SJSA1 (cell line): Measurements from ENCODE around the gene ARID5B. TPM values are rescaled to one million over a fixed set of nuclear protein-coding genes. Genes with fewer than 3 reads are reported as not detected.

Experiments
- DNase-seq, 2 experiments: peaks; one replicate each; pipeline ENCODE4 v3.0.0-alpha.2; 2015 to 2020; ENCODE audit warnings: low spot score in 2 of 2, low read depth in 1 of 2
- H3K27ac ChIP-seq: fragments of 250-450 bp; sonication (Bioruptor Pico); 2 replicates; pipeline ENCODE4 v1.5.1; 2020; ENCODE audit warnings: mild to moderate bottlenecking, moderate library complexity
- H3K27me3 ChIP-seq: fragments of 250-450 bp; sonication (Bioruptor Pico); replicated peaks from 2 replicates; pipeline ENCODE4 v1.5.1; 2020; ENCODE audit warnings: mild to moderate bottlenecking, moderate library complexity
- H3K36me3 ChIP-seq: fragments of 250-450 bp; sonication (Bioruptor Pico); 2 replicates; pipeline ENCODE4 v1.5.1; 2020; ENCODE audit warnings: mild to moderate bottlenecking
- H3K4me1 ChIP-seq: fragments of 250-450 bp; sonication (Bioruptor Pico); replicated peaks from 2 replicates; pipeline ENCODE4 v1.6.1; 2021; ENCODE audit warnings: mild to moderate bottlenecking
- H3K4me3 ChIP-seq: fragments of 250-450 bp; sonication (Bioruptor Pico); 2 replicates; pipeline ENCODE4 v1.5.1; 2020; ENCODE audit warnings: mild to moderate bottlenecking
- H3K9me3 ChIP-seq: fragments of 250-450 bp; sonication (Bioruptor Pico); replicated peaks from 2 replicates; pipeline ENCODE4 v1.5.1; 2020; ENCODE audit warnings: mild to moderate bottlenecking
- total RNA-seq: library from RNA; depleted of rRNA; stranded (reverse); fragments of >200 nt; shearing (Covaris generic); gene quantifications from 2 replicates; pipeline ENCODE4 v1.2.3, GENCODE V29; 2014

ARID5B gene
- total RNA-seq, 1 experiment from 2014 or later: 34.0 TPM

DNA sequence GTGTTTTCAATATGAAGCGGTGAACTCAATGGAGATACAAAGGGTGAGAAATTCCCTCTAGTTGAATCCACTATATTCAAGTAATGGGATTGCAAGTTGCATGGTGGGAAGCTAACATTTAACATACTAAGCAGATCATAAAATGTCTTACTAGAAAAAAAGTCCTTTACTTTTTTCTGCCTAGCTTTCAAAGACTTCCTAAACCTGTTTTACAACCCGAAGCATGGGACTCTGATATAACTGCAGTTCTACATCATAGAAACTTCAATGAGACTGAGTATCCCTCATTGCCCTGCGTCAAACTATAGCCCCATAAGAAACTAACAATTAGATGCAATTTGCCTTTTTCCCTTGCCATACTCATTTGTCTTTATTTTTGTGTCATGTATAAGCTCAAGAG is 187.3 kb downstream of the ARID5B start:
- Histone ChIP-seq H3K4me1 (peaks cover 19% of the 10 kb centered on the region), H3K27me3 (no peaks in the 10 kb centered on the region), H3K4me3 (no peak overlapping the region), H3K36me3 (peaks cover 87% of the 10 kb centered on the region), H3K9me3 (no peaks in the 10 kb centered on the region), H3K27ac (no peak overlapping the region)
- no peak for DNase-seq

DNA sequence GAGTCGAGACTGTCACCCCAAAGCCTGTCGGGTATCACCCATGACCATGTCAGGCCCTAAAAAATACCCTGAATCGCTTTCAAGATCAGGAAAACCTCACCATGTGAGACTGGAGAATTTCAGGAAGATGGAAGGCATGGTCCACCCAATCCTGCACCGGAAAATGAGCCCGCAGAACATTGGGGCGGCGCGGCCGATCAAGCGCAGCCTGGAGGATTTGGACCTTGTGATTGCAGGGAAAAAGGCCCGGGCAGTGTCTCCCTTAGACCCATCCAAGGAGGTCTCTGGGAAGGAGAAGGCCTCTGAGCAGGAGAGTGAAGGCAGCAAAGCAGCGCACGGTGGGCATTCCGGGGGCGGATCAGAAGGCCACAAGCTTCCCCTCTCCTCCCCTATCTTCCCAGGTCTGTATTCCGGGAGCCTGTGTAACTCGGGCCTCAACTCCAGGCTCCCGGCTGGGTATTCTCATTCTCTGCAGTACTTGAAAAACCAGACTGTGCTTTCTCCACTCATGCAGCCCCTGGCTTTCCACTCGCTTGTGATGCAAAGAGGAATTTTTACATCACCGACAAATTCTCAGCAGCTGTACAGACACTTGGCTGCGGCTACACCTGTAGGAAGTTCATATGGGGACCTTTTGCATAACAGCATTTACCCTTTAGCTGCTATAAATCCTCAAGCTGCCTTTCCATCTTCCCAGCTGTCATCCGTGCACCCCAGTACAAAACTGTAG is 191.0 kb downstream of the ARID5B start:
- Histone ChIP-seq H3K9me3 (no peaks in the 10 kb centered on the region), H3K27me3 (no peaks in the 10 kb centered on the region), H3K4me3 (no peak overlapping the region), H3K27ac (peak overlapping the region; percentile 92; the same call in 1 of the 2 replicates), H3K4me1 (peaks cover 47% of the 10 kb centered on the region), H3K36me3 (peaks cover 79% of the 10 kb centered on the region)
- DNase-seq: no peak

DNA sequence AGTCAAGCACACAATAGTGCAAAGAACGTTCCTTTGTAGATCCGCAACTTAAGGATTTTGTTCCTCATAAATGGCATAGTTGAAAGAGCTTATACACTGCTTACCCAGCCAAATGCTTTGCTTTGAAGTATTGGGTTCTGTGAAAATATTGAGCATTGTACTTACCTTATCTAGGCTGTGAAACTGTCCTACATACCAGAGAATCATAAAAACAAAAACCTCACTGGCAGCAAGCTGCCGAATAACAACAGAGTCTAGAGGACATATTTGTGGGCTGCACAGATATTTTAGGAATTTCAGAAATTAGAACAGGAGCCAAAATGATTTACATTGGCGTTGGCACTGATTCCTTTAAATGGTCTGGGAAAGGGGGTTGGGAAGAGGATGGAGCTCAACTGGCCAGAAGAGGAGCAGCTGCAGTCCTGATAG is 192.4 kb downstream of the ARID5B start:
- Histone ChIP-seq H3K4me1 (peaks cover 47% of the 10 kb centered on the region), H3K4me3 (no peak overlapping the region), H3K27ac (peak overlapping the region; percentile 92), H3K9me3 (no peaks in the 10 kb centered on the region), H3K27me3 (no peaks in the 10 kb centered on the region), H3K36me3 (peaks cover 66% of the 10 kb centered on the region)
- peak; percentile 75 to 96 for DNase-seq

DNA sequence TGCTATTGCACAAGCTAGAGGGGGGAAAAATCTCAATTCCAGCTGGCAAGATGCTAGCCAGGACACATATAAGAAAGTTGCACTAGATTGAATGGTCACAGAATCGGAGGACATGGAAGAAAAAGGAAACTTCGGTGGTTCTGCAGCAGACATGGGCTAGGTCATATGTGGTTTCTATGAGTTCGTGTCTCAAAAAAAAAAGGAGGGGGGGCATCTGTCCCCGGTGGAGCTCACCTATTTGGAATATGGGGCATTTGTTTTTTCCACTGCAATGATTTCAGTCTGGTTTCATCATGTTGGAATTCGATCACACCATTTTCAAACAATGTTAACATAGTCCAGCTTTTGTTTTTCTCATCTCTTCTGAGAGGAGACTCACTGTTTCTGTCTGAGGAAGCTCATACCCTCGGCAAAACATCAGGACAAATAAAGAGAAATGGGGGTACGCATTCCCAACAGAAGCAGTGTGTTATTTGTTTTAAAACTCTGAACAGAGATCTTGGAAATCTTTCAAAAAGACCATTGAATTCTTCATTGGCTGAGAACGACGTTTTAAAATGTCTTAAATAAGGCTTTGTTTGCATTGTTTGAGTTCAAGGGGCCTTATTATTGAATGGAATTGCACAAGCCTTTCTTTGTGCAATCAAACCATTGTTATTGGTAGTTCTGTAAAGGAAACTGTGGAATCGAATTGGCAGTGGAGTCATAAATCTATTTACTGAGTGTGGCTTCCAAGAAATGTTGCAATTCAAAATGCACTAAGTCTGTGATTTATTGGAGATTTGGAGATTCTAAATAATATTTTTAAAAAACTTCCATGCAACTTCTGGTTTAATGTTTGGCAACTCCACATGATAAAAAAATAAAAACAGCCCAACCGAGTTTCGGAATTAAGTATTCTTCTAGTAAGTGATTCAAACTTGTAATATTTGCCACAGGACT is 194.0 kb downstream of the ARID5B start:
- DNase-seq: peak in 1 of 2 experiments; percentile 85
- peaks cover 47% of the 10 kb centered on the region for H3K4me1 ChIP-seq

DNA sequence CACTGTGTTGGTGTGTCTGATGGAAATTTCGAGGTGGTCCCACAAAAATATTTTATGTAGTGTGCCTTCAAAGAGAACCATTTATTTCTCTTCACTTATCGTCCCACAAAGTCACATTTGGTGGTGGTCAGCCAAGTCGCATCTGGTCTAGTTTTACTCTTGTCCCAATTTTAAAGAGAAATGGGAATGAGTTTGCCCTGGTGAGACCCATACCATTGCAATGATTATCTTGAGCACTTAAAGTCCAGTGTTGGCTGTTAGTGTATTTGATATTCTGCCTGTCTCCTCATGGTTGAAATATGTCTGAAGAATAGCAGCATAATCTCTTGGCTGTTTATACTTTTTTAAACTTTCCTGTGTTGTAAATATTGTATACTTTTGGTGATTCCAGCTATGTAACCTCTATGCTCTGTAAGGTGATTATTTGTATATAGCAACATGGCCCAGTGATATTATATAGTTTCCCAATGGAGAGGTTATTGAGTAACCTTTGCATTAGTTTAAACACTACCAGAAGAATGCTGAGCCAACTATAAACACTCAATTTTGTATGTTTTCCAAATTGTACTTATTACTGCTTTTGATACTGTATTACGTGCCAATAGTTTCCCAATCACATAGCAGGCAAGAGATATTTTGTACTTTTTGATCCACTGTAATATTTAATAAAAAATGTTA is 194.9 kb downstream of the ARID5B start:
- no peaks in the 10 kb centered on the region for H3K27me3 ChIP-seq
- H3K36me3 ChIP-seq: peaks cover 42% of the 10 kb centered on the region
- DNase-seq: no peak
- H3K9me3 ChIP-seq: no peaks in the 10 kb centered on the region
- peak overlapping the region; percentile 92 for H3K27ac ChIP-seq
- H3K4me3 ChIP-seq: no peak overlapping the region
- peaks cover 47% of the 10 kb centered on the region for H3K4me1 ChIP-seq

More for the DNA sequence above, 194.0 kb downstream of the ARID5B start:
- Histone ChIP-seq H3K9me3 (no peaks in the 10 kb centered on the region), H3K27me3 (no peaks in the 10 kb centered on the region), H3K36me3 (peaks cover 52% of the 10 kb centered on the region), H3K4me3 (no peak overlapping the region), H3K27ac (peak overlapping the region; percentile 92)

DNA sequence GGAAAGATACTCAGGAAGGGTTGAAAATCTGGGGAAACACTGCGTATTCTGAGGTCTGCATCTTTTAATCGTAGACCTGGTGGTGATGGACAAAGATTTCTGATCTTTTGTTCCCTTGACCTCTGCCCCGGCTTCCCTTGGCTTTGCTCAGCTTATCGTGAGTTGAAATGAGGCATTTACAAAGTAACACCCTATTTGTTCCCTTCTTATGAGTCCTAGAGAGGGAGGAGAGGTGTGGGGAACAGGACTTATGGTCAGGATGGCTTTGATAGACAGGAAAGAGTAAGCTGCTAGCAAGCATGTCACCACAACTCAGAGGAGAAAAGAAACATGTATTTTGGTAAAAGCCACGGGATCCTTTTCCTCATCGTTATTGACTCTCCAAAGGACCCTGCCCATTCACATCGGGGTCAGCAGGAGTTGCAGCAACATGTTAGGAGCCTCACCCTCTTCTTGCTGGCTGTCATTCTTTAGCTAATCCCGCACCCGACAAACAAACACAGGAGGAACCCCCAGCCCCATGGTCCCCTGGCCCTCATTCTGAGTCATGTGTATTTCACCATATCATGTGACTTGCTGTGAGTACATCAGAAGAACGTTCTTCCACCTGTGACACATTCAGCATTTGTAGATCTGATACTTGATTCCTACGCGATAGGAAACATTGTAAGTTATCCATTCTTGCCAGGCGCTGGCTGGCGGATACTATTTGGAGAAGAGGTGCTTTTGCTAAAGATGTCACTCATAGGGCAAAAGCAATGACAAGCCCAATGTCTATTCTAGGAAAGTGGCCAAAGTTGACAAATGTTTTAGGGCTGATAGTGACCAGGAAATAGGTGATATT is 197.0 kb downstream of the ARID5B start:
- Histone ChIP-seq H3K4me1 (peaks cover 33% of the 10 kb centered on the region), H3K4me3 (no peak overlapping the region), H3K27me3 (no peaks in the 10 kb centered on the region), H3K27ac (no peak overlapping the region), H3K9me3 (no peaks in the 10 kb centered on the region), H3K36me3 (peaks cover 24% of the 10 kb centered on the region)
- no peak for DNase-seq

DNA sequence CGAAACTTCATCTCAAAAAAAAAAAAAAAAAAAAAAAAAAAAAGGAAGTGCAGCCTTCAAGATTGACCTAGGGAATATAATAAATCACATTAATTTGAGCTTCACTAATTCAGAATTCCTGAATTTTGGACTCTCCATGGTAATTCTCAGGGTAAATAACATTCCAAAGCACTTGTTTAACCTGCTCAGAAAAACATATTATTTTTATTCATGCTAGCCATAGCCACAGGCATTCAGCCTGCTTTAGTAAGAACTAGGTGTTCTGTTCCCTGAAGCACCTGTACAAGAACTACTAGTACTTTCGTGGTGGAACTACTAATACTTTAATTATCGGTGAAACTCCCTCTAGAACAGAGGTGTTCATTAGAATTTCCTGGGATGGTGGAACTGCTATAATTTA is 197.8 kb downstream of the ARID5B start:
- Histone ChIP-seq H3K27me3 (no peaks in the 10 kb centered on the region), H3K27ac (no peak overlapping the region), H3K36me3 (peaks cover 22% of the 10 kb centered on the region), H3K4me3 (no peak overlapping the region), H3K4me1 (peaks cover 26% of the 10 kb centered on the region), H3K9me3 (no peaks in the 10 kb centered on the region)
- no peak for DNase-seq

DNA sequence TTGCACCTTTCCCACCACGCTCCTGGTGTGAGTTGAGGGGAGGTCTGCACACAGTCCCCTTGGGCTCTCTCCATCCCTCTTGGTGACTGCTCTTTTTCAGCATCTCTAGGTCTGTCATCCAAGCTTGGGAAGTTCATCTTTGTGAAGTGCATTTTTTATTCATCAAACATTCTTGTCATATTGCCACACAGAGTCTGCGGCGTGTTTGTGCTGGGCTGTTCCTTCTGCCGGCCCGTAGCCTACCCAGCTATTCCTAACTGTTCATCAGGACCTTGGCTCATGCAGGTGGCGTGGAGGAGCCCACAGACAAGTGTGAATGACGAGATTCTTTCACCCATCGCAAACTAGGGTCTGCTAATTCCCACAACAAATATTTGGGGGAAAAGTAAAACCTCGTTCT is 202.4 kb downstream of the ARID5B start:
- Histone ChIP-seq H3K27me3 (no peaks in the 10 kb centered on the region), H3K27ac (no peak overlapping the region), H3K4me1 (no peaks in the 10 kb centered on the region), H3K4me3 (no peak overlapping the region), H3K36me3 (no peaks in the 10 kb centered on the region), H3K9me3 (no peaks in the 10 kb centered on the region)
- DNase-seq: no peak

DNA sequence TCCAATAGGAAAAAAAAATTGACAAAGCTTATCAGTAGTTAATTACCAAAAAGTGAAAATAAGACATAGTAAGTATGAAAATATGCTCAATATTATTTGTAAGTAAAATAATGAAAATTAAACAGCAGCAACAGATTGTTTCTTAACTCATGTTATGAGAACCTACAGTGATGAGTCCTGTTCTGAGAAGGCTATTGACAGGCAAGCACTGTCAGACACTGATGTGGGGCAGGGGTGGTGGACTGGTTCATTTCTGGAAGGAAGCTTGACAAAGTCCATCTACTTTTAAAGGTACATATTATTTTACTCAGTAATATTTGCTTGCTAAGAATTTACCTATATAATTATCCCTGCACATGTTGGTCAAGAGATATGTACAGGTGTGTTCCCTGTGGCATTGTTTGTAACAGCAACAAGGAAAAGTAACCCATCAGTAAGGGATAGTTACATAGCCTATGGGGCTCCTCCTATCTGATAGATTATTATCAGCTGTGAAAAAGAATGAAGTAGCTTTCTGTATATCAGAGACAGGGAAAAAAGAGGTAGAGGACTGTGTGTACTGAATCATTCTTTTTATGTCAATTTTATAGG is 205.5 kb downstream of the ARID5B start:
- Histone ChIP-seq H3K4me3 (no peak overlapping the region), H3K9me3 (no peaks in the 10 kb centered on the region), H3K4me1 (no peaks in the 10 kb centered on the region), H3K27ac (no peak overlapping the region), H3K36me3 (no peaks in the 10 kb centered on the region), H3K27me3 (no peaks in the 10 kb centered on the region)
- DNase-seq: no peak

DNA sequence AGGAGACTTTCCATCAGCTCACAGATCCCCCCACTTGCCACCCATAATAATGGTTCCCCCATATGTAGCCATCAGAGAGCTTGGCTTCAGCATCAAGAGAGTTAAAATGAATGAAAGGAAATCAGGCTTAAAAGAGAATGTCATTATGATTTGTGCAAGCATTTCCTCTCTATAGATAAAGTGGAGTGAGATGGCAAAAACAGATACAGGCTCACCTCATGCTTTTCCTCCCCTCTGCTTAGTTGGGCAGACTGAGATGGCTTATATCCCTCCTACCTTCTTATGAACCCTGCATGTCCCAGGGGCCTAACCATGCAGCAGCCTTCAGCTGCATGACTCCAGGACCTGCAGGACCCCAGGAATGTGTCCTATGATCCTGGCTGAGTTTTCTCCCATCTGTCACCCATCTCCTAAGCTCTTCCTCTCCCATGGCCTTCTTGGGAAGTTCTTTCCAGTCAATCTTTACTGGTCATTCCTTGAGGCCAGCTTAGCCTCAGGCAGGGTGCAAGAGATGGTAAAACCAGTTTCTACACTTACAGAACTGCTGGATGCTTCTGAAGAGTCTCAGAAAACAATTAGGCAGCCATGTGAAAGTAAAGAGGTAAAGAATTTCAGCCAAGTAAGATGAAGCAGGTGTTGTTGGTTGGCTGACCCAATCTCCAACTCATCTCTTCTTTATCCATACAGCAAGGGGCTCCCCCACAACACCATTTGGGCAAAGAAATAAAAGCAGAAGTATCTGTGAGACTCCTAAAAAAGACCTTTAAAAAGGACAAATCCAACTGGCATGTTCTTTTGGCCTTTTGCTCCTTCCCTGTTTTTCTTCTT is 207.5 kb downstream of the ARID5B start:
- no peaks in the 10 kb centered on the region for H3K36me3 ChIP-seq
- H3K4me1 ChIP-seq: peaks cover 7% of the 10 kb centered on the region
- no peak overlapping the region for H3K27ac ChIP-seq
- no peak overlapping the region for H3K4me3 ChIP-seq
- DNase-seq: no peak
- H3K27me3 ChIP-seq: no peaks in the 10 kb centered on the region
- H3K9me3 ChIP-seq: no peaks in the 10 kb centered on the region

DNA sequence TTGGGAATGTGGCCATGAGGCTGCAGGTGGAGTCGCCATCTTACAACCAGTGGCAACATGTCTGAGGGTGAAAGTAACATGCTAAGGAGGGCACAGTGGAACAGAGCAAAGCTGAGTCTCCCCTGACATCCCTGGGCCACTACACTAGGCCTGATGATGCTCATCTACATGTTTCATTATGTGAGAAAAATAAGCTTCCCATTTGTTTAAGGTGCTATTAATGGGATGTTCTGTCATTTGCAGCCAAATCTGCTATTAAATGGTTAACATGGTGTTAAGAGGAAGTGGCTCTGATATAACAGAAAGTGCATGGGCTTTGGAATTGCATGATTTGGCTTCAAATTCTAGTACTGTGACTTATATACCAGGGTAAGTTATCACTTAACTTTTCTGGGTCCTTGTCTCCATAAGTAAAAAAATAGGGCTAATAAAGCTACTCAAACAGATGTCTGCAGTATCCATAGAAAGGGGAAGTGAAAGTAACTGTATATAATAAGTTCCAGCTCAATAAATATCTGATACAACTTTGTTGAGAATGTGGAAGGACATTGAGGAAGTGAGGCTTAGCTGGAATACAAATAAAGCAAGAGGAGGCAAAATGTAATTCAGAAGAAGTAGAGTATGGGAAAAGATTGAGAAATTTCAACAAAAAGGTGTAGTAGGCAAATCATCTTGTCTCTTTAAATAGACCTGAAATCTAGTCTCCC is 208.2 kb downstream of the ARID5B start:
- H3K4me3 ChIP-seq: no peak overlapping the region
- H3K4me1 ChIP-seq: peaks cover 7% of the 10 kb centered on the region
- no peaks in the 10 kb centered on the region for H3K9me3 ChIP-seq
- no peak for DNase-seq
- no peaks in the 10 kb centered on the region for H3K36me3 ChIP-seq
- no peaks in the 10 kb centered on the region for H3K27me3 ChIP-seq
- no peak overlapping the region for H3K27ac ChIP-seq

DNA sequence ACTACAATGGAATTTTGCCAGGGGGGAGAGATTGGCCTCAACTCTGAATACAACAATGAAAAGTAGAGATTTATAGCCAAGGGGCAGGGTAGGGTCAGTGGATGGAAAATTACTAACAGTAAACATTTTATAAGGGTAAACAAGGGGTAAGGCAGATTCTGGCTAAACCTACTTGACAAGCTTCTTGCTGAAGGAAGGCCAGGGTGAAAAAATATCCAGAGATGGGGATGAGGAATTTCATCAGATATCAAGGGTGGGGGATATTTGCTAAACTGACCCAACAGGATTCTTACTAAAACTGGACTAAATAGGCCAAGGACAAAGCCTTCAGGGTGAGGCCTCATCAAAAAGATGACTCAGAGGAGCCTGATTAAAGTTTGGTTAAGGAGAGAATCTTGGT is 210.8 kb downstream of the ARID5B start:
- H3K27me3 ChIP-seq: no peaks in the 10 kb centered on the region

More for the DNA sequence above, 210.8 kb downstream of the ARID5B start:
- no peak overlapping the region for H3K4me3 ChIP-seq
- DNase-seq: peak in 1 of 2 experiments; percentile 39
- peak overlapping the region; percentile 23; the same call in 1 of the 2 replicates for H3K27ac ChIP-seq
- no peaks in the 10 kb centered on the region for H3K36me3 ChIP-seq
- peaks cover 7% of the 10 kb centered on the region for H3K4me1 ChIP-seq
- no peaks in the 10 kb centered on the region for H3K9me3 ChIP-seq
